MCF 10A (cell line): ENCODE data around the gene CCDC154. TPM values are rescaled to one million over a fixed set of nuclear protein-coding genes. Genes with fewer than 3 reads are reported as not detected.

Experiments
- BruUV-seq: library from RNA; stranded (reverse); fragments of 400-500 nt; replicated peaks from 2 replicates; lab custom pipeline; 2021; lab: Mats Ljungman, UMichigan
- CTCF ChIA-PET: fragments of 300-600 bp; sonication (Branson Sonifier 250); formaldehyde crosslinking; extraction: SDS; loops from one replicate; lab custom pipeline; 2021; ENCODE audit warnings: antibody characterized with exemption, inconsistent platforms; lab: Yijun Ruan, JAX
- POLR2A ChIA-PET: fragments of 300-600, 350-650 bp; sonication (Branson Sonifier 250); formaldehyde crosslinking; extraction: SDS; loops from one replicate; lab custom pipeline; 2020; ENCODE audit warnings: antibody characterized with exemption, inconsistent platforms; lab: Yijun Ruan, JAX
- DNase-seq: peaks from one replicate; pipeline ENCODE4 v3.0.0-alpha.2; 2018; ENCODE audit not compliant: unreplicated experiment
- H3K27ac Mint-ChIP-seq: one replicate; pipeline ENCODE4 v1.8.0; 2022; ENCODE audit warnings: mild to moderate bottlenecking, low read depth, mixed read lengths; ENCODE audit not compliant: unreplicated experiment
- H3K27me3 Mint-ChIP-seq: one replicate; pipeline ENCODE4 v1.8.0; 2022; ENCODE audit warnings: mixed read lengths; ENCODE audit not compliant: insufficient read depth, unreplicated experiment
- H3K36me3 Mint-ChIP-seq: one replicate; pipeline ENCODE4 v1.8.0; 2022; ENCODE audit warnings: mild to moderate bottlenecking, moderate library complexity, mixed read lengths; ENCODE audit not compliant: insufficient read depth, unreplicated experiment
- H3K4me1 Mint-ChIP-seq: one replicate; pipeline ENCODE4 v1.8.0; 2022; ENCODE audit warnings: mixed read lengths; ENCODE audit not compliant: insufficient read depth, unreplicated experiment
- H3K4me3 Mint-ChIP-seq: one replicate; pipeline ENCODE4 v1.8.0; 2022; ENCODE audit warnings: mild to moderate bottlenecking, moderate library complexity, mixed read lengths; ENCODE audit not compliant: unreplicated experiment
- H3K9me3 Mint-ChIP-seq: one replicate; pipeline ENCODE4 v1.8.0; 2022; ENCODE audit warnings: mixed read lengths; ENCODE audit not compliant: unreplicated experiment
- CTCF ChIP-seq: fragments of 200-600 bp; IDR thresholded peaks from one replicate; pipeline ENCODE4 v1.8.0; 2022; ENCODE audit warnings: antibody characterized with exemption, mild to moderate bottlenecking; ENCODE audit not compliant: unreplicated experiment
- intact Hi-C: fragments of 100-400 bp; cut with micrococcal nuclease; formaldehyde crosslinking; loops from 2 replicates; pipeline ENCODE4 v1.14.1; 2022
- total RNA-seq: library from RNA; stranded (reverse); gene quantifications from 2 replicates; pipeline ENCODE4 v1.2.3, GENCODE V29; 2022

The CCDC154 gene
- total RNA-seq, 1 experiment from 2014 or later: 0.28 TPM

DNA sequence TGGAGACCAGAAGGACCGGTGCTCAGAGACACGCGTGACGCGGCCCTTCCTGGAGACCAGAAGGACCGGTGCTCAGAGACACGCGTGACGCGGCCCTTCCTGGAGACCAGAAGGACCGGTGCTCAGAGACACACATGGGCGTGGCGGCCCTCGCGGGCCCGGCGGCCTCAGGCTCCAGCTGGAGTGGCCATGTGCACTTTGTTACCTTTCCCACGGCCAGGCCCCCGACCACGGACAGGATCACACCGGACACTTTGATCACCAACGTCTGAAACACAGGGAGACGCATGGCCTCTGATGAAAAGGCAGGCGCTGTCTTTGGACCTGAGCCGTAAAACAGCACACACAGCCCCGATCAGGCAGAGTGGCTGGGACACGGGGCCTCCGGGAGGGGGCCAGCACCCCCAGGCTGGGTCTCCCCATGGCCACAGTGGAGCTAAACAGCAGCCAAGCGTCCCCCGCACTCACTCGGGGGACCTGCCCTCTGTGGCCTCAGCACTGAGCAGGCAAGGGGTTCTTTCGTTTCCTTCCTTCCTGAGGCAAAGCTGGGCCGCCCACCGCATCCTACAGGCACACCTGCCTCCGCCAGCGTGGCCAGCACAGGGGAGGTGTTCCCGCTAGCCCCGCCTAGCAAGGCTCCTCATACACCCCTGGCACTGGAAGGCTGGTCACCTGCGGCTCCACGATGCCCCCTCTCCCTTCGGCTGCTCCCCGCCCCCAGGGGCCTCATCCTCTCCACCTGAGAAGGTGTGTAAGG lies 13.3 kb upstream of the CCDC154 start:
- intact Hi-C loops: no loop called here
- TF ChIP-seq CTCF: no peak
- Mint-ChIP-seq H3K9me3 (no peaks in the 10 kb centered on the region), H3K27ac (no peak overlapping the region), H3K36me3 (peaks cover 45% of the 10 kb centered on the region), H3K4me1 (no peaks in the 10 kb centered on the region), H3K27me3 (no peaks in the 10 kb centered on the region), H3K4me3 (no peak overlapping the region)
- ChIA-PET CTCF (no interaction called here), POLR2A (interaction anchor here (1.1 kb wide), 1 partner anchor 33 kb away, joined by 3 read pairs; no protein-coding TSS in a partner anchor)
- BruUV-seq: no TSS peak
- DNase-seq: no peak

DNA sequence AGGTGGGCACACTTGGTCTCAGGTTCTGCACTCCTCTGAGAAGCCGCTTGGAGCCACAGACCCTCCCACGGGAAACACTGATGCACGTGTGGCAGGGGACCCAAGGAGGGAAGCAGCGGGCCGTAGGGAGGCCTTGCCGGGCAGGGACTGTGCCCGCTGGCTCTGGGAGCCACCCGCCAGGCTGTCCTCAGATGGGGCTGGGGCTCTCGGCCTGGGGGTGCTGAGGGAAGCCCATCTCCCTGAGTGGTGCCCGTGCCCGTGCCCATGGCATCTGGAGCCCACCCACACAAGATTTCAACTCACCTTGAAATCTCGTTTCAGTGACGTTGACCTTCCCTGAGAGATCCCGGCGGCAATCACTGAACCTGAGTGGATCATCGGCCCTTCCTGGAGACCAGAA lies 12.6 kb upstream of the CCDC154 start:
- ChIA-PET CTCF (no interaction called here), POLR2A (no interaction called here)
- DNase-seq: no peak
- no peaks in the 10 kb centered on the region for H3K4me1 Mint-ChIP-seq
- no peak overlapping the region for H3K4me3 Mint-ChIP-seq
- H3K9me3 Mint-ChIP-seq: no peaks in the 10 kb centered on the region
- no peak for TF ChIP-seq CTCF
- intact Hi-C loops: no loop called here
- H3K27ac Mint-ChIP-seq: no peak overlapping the region
- H3K27me3 Mint-ChIP-seq: no peaks in the 10 kb centered on the region
- no TSS peak for BruUV-seq
- peaks cover 44% of the 10 kb centered on the region for H3K36me3 Mint-ChIP-seq

- BruUV-seq: no TSS peak
- no peak overlapping the region for H3K4me3 Mint-ChIP-seq
- H3K27ac Mint-ChIP-seq: no peak overlapping the region
Measured at GRCh38 chr16:1455190-1456171, 11.1 kb upstream of the CCDC154 start.

More at GRCh38 chr16:1455190-1456171, 11.1 kb upstream of the CCDC154 start:
- ChIA-PET POLR2A (interaction anchor here (0.6 kb wide), 1 partner anchor 101 kb away, joined by 3 read pairs; no protein-coding TSS in a partner anchor), CTCF (no interaction called here)
- TF ChIP-seq CTCF: no peak
- no peak for DNase-seq
- Mint-ChIP-seq H3K36me3 (peaks cover 37% of the 10 kb centered on the region), H3K27me3 (no peaks in the 10 kb centered on the region), H3K9me3 (no peaks in the 10 kb centered on the region), H3K4me1 (no peaks in the 10 kb centered on the region)
- intact Hi-C loops: no loop called here
